DND-41 (cell line): ENCODE measurements around the gene GLYR1.

Source experiments
- ATAC-seq: fragments of 200-7000 bp; cut with Tn5 transposase; 3 replicates; pipeline ENCODE4 v1.9.1; 2021; ENCODE audit warnings: low read depth; ENCODE audit not compliant: insufficient read depth
- DNase-seq: peaks from one replicate; pipeline ENCODE4 v3.0.0-alpha.2; 2020
- H2AFZ ChIP-seq: 2 replicates; pipeline ENCODE4 v1.6.0; 2012; ENCODE audit warnings: low read depth, low read length
- H3K27ac ChIP-seq: 2 replicates; pipeline ENCODE4 v1.5.1; 2012; ENCODE audit warnings: low read length, inconsistent platforms
- H3K27me3 ChIP-seq: fragments of 200-600 bp; sonication (generic); 2 replicates; pipeline ENCODE4 v1.6.0; 2012; ENCODE audit warnings: low read length, mild to moderate bottlenecking, inconsistent platforms; ENCODE audit not compliant: insufficient read depth, poor library complexity
- H3K36me3 ChIP-seq: 2 replicates; pipeline ENCODE4 v1.5.1; 2012; ENCODE audit warnings: low read length, inconsistent platforms; ENCODE audit not compliant: insufficient read depth
- H3K4me1 ChIP-seq: 2 replicates; pipeline ENCODE4 v1.5.1; 2012; ENCODE audit warnings: mild to moderate bottlenecking, low read length; ENCODE audit not compliant: insufficient read depth
- H3K4me2 ChIP-seq: 2 replicates; pipeline ENCODE4 v1.6.0; 2012; ENCODE audit warnings: mild to moderate bottlenecking, moderate library complexity, low read length, inconsistent platforms; ENCODE audit not compliant: insufficient read depth
- H3K4me3 ChIP-seq, 2 experiments: fragments of 200-600 bp in 1 of 2; shearing (Covaris generic) in 1 of 2; 2 replicates each; pipeline ENCODE4 v1.5.1; 2012 to 2016; ENCODE audit warnings: inconsistent platforms in 2 of 2, low read length in 2 of 2, mild to moderate bottlenecking in 2 of 2, low read depth in 1 of 2, moderate library complexity in 1 of 2
- H3K79me2 ChIP-seq: 2 replicates; pipeline ENCODE4 v1.6.0; 2012; ENCODE audit warnings: low read length, inconsistent platforms; ENCODE audit not compliant: insufficient read depth
- H3K9ac ChIP-seq: 2 replicates; pipeline ENCODE4 v1.6.0; 2012; ENCODE audit warnings: low read depth, mild to moderate bottlenecking, inconsistent platforms, low read length, moderate library complexity
- H3K9me3 ChIP-seq: 2 replicates; pipeline ENCODE4 v1.5.1; 2012; ENCODE audit warnings: low read length, moderate library complexity, mild to moderate bottlenecking, inconsistent platforms; ENCODE audit not compliant: insufficient read depth, severe bottlenecking
- H4K20me1 ChIP-seq: 2 replicates; pipeline ENCODE4 v1.6.0; 2012; ENCODE audit warnings: low read length; ENCODE audit not compliant: insufficient read depth
- EZH2 ChIP-seq: IDR thresholded peaks from 3 replicates; pipeline ENCODE4 v1.6.1; 2012; ENCODE audit warnings: borderline replicate concordance, low read depth, mild to moderate bottlenecking, moderate library complexity, low read length, inconsistent platforms; ENCODE audit not compliant: severe bottlenecking
- TF ChIP-seq, protein P1 (sequence below): IDR thresholded peaks from 2 replicates; pipeline ENCODE4 v1.5.1; 2012; ENCODE audit warnings: borderline replicate concordance, low read length, moderate library complexity, mild to moderate bottlenecking; ENCODE audit not compliant: poor library complexity, severe bottlenecking; ENCODE audit errors: extremely low read depth

Gene GLYR1

DNA sequence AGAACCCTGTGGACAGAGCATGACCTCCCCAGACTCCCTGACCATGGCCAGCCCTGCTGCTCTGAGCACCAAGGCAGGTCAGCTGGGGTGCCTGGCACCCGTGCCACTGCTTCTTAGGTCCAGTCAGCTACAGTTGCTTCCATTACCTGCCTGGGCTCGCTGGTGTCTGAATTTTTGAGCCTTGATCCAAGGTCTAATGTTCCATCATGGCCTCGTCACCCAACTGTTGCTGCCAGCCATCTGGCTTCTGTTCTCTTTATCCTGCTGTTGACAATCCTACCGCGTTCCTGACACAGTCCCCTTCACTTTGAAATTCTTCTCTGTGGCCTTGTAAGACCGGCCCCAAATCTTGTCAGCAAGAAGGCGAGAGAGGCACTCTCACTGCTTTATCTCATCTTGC is 16.7 kb downstream of the GLYR1 start:
- peaks cover 85% of the 10 kb centered on the region for H3K36me3 ChIP-seq
- no peaks in the 10 kb centered on the region for H3K9me3 ChIP-seq
- TF ChIP-seq, protein P1, sequence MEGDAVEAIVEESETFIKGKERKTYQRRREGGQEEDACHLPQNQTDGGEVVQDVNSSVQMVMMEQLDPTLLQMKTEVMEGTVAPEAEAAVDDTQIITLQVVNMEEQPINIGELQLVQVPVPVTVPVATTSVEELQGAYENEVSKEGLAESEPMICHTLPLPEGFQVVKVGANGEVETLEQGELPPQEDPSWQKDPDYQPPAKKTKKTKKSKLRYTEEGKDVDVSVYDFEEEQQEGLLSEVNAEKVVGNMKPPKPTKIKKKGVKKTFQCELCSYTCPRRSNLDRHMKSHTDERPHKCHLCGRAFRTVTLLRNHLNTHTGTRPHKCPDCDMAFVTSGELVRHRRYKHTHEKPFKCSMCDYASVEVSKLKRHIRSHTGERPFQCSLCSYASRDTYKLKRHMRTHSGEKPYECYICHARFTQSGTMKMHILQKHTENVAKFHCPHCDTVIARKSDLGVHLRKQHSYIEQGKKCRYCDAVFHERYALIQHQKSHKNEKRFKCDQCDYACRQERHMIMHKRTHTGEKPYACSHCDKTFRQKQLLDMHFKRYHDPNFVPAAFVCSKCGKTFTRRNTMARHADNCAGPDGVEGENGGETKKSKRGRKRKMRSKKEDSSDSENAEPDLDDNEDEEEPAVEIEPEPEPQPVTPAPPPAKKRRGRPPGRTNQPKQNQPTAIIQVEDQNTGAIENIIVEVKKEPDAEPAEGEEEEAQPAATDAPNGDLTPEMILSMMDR = no peak
- TF ChIP-seq EZH2 = no peak
- ATAC-seq (no peak), DNase-seq (no peak)
- H3K79me2 ChIP-seq = 0 out of 2 replicates have a peak, but pooled peaks cover 4% of the 10 kb centered on the region
- H4K20me1 ChIP-seq = peaks cover 8% of the 10 kb centered on the region; the same call in 1 of the 2 replicates
- H3K4me2 ChIP-seq = no peak overlapping the region
- H3K9ac ChIP-seq = no peak overlapping the region
- no peaks in the 10 kb centered on the region for H3K4me1 ChIP-seq
- no peak overlapping the region for H2AFZ ChIP-seq
- no peak overlapping the region for H3K4me3 ChIP-seq
- no peak overlapping the region for H3K27ac ChIP-seq
- no peaks in the 10 kb centered on the region for H3K27me3 ChIP-seq

DNA sequence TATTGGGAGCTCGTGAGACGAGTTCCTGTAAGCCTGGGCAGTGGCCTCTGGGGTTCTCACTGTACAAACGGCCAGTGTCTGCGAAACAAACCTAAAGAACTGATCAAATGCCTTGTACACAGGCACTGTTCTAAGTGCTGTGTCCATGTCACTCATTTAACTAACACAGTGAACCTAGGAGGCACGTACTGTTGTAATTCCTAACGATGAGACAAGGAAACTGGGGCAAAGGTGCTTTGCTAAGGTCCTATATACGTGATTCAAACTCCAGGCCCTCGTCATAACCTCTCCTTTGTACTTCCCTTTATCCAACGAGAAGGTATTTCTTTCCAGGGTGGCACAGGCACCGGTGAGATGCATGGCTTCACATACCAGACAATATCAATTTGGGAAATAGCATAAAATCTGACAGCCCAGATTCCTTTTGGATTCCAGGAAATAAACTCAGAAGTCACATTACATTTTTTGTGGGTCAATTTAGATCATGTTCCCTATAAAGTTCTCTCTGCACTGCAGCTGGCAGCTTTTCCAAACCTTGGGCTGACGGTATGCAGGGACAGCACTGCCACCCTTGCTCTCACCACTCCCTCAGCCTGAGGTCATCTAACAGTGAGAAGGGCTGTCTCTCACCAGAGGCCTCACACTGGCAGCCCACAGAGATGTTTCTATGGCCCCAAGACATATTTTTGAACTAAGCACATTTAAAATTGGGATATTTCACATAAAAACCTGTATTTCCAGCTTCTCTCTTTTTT is 18.3 kb downstream of the GLYR1 start:
- no peaks in the 10 kb centered on the region for H3K4me1 ChIP-seq
- no peak for TF ChIP-seq EZH2
- TF ChIP-seq, protein P1 = no peak
- peaks cover 8% of the 10 kb centered on the region; the same call in 1 of the 2 replicates for H4K20me1 ChIP-seq
- 0 out of 2 replicates have a peak, but pooled peaks cover 2% of the 10 kb centered on the region for H3K79me2 ChIP-seq
- H3K27me3 ChIP-seq = no peaks in the 10 kb centered on the region
- DNase-seq (no peak), ATAC-seq (no peak)
- no peaks in the 10 kb centered on the region for H3K9me3 ChIP-seq
- no peak overlapping the region for H2AFZ ChIP-seq
- peaks cover 85% of the 10 kb centered on the region for H3K36me3 ChIP-seq
- no peak overlapping the region for H3K4me2 ChIP-seq
- H3K4me3 ChIP-seq = no peak overlapping the region
- no peak overlapping the region for H3K9ac ChIP-seq
- no peak overlapping the region for H3K27ac ChIP-seq

- H3K9ac ChIP-seq = no peak overlapping the region
- H3K9me3 ChIP-seq = no peaks in the 10 kb centered on the region
- H3K4me2 ChIP-seq = no peak overlapping the region
- H3K79me2 ChIP-seq = no peaks in the 10 kb centered on the region
- TF ChIP-seq, protein P1 = no peak
- no peak for TF ChIP-seq EZH2
- H3K27ac ChIP-seq = no peak overlapping the region
- H4K20me1 ChIP-seq = peaks cover 3% of the 10 kb centered on the region; the same call in 1 of the 2 replicates
- no peaks in the 10 kb centered on the region for H3K27me3 ChIP-seq
- peaks cover 86% of the 10 kb centered on the region for H3K36me3 ChIP-seq
- H3K4me1 ChIP-seq = no peaks in the 10 kb centered on the region
- H3K4me3 ChIP-seq = no peak overlapping the region
- DNase-seq (no peak), ATAC-seq (no peak)
- H2AFZ ChIP-seq = no peak overlapping the region
These were observed 20.1 kb downstream of the GLYR1 start for GRCh38 chr16:4826980-4827379.
